GM21423 (cell line): Measurements from ENCODE around the gene CAMTA1.

ENCODE experiments used
- ATAC-seq: cut with Tn5 transposase; IDR thresholded peaks from one replicate; pipeline ENCODE4 v1.9.1; 2021; ENCODE audit warnings: mild to moderate bottlenecking, moderate library complexity; ENCODE audit not compliant: unreplicated experiment

The CAMTA1 gene

DNA sequence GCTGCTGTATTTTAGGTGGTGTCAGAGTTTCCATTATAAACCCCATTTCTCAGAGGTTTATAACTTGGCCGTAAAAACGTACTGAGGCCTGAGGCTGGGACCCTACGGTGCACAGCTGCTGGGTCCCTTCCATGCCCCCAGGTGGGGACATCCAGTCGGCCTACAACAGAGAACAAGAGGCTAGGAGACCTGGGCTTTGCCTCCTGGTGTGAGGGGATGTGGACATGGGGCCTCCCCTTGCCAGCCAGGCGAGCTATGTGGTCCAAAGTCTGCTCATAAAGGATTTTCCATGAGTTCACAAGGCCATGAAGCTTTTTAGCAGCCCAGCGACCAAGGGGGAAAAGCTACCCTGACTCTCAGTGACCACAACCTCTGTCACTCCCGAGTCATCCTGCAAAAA, 724.3 kb downstream of the CAMTA1 start:
- ATAC-seq = no peak

DNA sequence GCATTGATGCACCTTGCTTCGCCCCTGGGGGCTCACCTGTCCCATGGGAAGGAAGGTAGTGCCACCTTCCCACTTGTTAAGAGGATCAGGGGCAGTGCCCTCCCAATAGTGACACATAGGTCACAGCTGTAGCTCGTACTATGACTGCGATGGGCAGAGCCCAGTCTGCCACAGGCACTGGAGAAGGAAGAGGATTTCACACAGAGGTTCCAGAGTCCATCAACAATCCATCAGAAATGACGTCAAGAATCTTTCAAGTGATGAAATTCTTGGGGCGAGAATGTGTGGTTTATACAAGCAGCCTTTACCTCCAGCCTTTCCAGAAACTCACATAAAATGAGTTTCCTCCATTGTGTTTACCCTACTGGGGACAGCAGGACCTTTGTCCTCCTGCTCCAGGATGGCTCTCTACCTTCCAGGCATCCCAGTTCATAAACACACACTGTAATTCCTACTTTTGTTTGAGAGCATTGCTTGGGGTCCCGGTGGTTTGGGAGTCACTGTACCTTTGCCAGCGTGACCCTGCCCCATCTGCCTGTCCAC, 725.2 kb downstream of the CAMTA1 start:
- no peak for ATAC-seq

DNA sequence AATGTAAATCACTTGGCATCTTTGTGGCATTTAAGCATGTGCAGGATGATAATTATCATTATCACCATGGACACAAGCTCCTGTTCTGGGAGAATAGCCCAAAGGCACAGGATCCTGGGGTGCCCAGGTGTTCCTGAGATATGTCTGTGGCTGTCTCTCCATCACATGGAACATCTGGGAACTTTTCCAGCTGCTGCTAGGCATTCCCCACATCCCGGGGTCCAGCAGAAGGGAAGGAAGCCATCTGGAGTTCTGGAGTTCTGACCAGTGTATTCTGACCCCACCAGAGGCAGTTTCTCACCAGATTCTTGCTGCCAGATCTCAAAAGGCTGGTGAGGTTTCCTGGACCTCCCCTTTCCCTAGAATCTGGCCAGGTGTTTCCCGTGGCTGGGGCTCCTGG, 726.1 kb downstream of the CAMTA1 start:
- ATAC-seq = no peak

GRCh38 chr1:7513081-7513480, 727.8 kb downstream of the CAMTA1 start:
- no peak for ATAC-seq

- ATAC-seq = no peak
These were observed 729.9 kb downstream of the CAMTA1 start for GRCh38 chr1:7515175-7515574.

DNA sequence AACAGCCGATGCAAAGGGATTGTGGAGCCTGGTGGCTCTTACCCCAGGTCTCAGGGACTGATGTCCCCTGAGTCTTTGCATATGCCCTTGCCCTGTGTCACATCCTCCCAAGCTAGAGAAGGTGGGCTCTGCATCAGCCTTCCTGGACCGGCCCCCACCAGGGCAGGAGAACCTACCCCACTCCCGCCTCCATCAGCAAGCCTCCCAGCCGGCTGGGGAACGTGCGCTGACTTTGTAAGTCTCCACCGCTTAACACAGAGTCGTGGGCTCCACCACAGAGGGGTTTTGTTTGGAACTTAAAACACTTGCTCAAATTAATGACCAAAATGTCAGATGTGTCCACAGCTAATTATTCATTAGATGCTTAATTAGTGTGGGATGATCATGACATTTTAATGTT, 730.6 kb downstream of the CAMTA1 start:
- no peak for ATAC-seq

- ATAC-seq = no peak
These were observed 731.1 kb downstream of the CAMTA1 start for GRCh38 chr1:7516341-7516740.

DNA sequence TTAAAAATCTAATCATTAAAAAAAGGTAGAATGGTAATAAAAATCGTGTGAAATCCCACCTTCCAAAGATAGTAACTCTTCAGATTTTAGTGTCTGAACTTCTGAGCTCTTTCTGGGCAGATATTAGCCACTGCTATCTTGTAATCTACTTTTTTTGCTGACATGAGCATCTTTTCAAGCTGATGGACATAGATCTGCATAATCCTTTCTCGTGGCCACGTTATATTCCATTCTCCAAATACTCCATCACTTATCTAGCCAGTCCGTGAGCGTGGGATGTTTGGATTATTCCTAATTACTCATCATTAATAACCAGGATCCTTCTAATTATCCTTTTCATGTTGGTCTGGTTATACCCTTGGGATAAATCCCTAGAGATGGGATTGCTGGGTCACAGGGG, 731.7 kb downstream of the CAMTA1 start:
- no peak for ATAC-seq

- ATAC-seq = no peak
These were observed 732.5 kb downstream of the CAMTA1 start for GRCh38 chr1:7517611-7518330.

GRCh38 chr1:7518411-7518810, 733.2 kb downstream of the CAMTA1 start:
- no peak for ATAC-seq

- no peak for ATAC-seq
These were observed 734.1 kb downstream of the CAMTA1 start for GRCh38 chr1:7519181-7519860.

DNA sequence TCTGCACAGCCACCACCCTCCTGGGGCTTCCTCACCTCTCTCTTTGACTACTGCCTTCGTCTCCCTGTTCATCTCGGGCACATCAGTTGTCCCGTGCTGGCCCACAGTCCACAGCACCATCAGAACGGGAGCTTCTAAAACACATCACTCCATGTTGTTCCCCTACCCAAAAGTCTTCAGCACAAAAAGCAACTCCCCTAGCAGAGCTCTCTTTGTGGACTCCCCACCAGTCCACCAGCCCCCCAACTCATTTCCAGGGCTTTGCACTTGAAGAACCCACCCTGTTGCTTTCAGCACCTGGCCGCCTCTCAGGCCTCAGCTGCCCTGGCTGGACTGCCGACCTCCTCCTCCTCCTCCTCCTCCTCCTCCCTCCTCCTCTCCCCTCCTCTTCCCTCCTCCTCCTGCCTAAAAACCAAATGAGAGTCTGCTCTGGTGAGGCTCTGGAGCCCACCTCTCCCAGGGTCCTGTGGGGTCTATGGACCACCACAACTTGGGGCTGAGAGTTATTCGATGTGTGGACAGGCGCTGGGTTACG, 734.7 kb downstream of the CAMTA1 start:
- ATAC-seq = no peak

DNA sequence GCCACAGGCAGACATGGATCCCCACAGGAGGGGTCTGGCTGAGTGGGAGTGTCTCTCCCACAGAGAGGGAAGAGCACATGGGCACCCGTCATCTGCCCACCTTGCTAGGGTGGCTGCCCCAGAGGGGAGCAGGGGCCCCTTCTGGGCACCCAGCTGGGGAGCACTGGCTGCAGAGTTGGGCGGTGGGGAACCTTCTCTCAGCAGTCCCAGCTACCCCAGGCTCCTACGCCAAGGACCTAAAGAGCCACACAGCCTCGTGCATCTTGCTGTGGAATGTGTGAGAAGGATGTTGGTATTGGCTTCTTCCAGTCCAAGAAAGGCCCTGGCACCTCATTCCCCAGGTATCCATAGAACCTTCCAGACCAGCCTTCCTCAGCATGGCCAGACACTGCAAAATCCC, 735.2 kb downstream of the CAMTA1 start:
- no peak for ATAC-seq

- no peak for ATAC-seq
These were observed 739.4 kb downstream of the CAMTA1 start for GRCh38 chr1:7524341-7525337.

GRCh38 chr1:7525338-7526063, 740.2 kb downstream of the CAMTA1 start:
- ATAC-seq = no peak

DNA sequence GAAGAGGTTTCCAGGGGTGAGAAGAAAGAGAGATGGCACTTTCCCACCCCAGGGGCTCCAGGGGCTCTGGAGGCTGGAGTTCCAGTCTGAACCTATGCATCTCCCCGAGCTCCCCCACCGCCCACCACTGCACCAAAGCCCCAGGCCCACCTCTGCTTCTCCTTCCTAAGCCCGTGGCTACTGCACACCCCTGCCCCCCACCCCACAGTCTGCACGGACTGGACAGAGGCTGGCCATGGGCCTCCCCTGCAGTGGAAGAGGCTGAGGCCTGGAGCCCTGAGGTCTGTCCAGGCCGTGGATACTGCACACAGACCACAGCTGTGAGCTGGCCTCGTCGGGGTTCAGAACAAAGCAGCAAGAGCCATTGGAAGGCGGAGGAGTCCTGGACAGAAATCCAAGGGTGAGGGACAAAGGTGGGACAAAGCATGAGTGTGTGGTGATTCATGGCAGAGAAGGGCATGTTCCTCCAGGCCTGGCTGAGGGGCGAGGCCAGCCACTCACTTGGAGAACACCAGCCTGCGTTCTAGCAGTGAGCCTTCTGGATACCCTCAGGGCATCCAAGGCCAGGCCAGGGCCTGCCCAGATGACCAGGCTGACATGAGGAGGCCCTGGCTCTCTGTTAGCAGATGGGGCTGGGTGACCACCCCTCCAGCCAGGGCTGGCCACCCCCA, 741.1 kb downstream of the CAMTA1 start:
- ATAC-seq = no peak

GRCh38 chr1:7526867-7527732, 741.8 kb downstream of the CAMTA1 start:
- no peak for ATAC-seq

DNA sequence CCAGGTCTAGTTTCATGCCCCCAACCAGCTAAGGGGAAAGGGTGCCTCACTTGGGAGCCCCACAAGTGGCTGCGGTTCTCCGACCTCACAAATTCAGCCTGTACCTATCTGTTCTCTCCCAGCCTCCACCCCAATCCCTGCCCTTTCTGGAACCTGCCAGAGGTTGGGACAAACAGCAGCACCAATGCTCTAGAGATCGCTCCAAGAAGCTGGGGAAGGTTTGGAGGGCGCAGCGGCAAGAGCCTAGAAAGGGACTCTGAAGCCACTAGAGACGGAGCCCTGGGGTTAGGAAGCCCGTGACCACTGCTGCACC, 742.4 kb downstream of the CAMTA1 start:
- ATAC-seq = no peak
